DND-41 (cell line): ENCODE results near the gene HLF.

ENCODE experiments used
- EZH2 ChIP-seq: IDR thresholded peaks from 3 replicates; pipeline ENCODE4 v1.6.1; 2012; ENCODE audit warnings: borderline replicate concordance, low read depth, mild to moderate bottlenecking, moderate library complexity, low read length, inconsistent platforms; ENCODE audit not compliant: severe bottlenecking
- TF ChIP-seq, protein P1 (sequence below): IDR thresholded peaks from 2 replicates; pipeline ENCODE4 v1.5.1; 2012; ENCODE audit warnings: borderline replicate concordance, low read length, moderate library complexity, mild to moderate bottlenecking; ENCODE audit not compliant: poor library complexity, severe bottlenecking; ENCODE audit errors: extremely low read depth

DNA sequence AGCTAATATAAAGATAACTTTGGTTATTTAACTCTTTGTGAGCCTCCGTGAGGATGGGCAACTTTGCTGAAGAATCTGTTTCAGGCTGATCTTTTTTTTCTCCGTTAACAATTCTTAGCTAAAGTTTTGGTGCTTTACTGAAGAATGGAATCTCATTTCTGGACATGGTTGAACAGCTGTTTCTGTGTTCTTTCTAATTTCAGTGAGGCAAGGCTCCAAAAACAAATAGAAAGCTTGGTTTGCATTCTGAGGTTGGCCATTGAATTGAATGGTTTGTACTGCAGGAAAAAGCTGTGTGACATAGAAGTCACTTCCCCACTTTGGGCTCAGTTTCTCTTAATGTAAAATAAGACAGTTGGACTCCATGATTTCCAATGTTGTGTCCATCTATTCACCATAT, 22.3 kb upstream of the HLF start:
- TF ChIP-seq, protein P1, sequence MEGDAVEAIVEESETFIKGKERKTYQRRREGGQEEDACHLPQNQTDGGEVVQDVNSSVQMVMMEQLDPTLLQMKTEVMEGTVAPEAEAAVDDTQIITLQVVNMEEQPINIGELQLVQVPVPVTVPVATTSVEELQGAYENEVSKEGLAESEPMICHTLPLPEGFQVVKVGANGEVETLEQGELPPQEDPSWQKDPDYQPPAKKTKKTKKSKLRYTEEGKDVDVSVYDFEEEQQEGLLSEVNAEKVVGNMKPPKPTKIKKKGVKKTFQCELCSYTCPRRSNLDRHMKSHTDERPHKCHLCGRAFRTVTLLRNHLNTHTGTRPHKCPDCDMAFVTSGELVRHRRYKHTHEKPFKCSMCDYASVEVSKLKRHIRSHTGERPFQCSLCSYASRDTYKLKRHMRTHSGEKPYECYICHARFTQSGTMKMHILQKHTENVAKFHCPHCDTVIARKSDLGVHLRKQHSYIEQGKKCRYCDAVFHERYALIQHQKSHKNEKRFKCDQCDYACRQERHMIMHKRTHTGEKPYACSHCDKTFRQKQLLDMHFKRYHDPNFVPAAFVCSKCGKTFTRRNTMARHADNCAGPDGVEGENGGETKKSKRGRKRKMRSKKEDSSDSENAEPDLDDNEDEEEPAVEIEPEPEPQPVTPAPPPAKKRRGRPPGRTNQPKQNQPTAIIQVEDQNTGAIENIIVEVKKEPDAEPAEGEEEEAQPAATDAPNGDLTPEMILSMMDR: no peak
- no peak for TF ChIP-seq EZH2
